H1 (cell line): Measurements from ENCODE around the gene VPS18.
A peak's percentile ranks its signal among the peaks of the same experiment; 100 is the strongest.

Source experiments
- BRCA1 ChIP-seq: IDR thresholded peaks from 2 replicates; pipeline ENCODE4 v1.6.1; 2012; ENCODE audit warnings: low read depth, low read length, improper control_type of control experiment
- CTCF ChIP-seq, 3 experiments: IDR thresholded peaks; 1 replicate in 2 of 3; 2 replicates in 1 of 3; pipeline versions ENCODE4 v1.5.1 to v1.6.1; 2011; ENCODE audit warnings: low read length in 3 of 3, mild to moderate bottlenecking in 3 of 3, inconsistent platforms in 2 of 3, low read depth in 1 of 3, moderate library complexity in 1 of 3; ENCODE audit not compliant: insufficient read depth in 1 of 3; ENCODE audit errors: control extremely low read depth in 1 of 3
- EP300 ChIP-seq, 2 experiments: IDR thresholded peaks; 1 replicate in 1 of 2; 2 replicates in 1 of 2; pipeline ENCODE4 v1.6.1; 2011 to 2012; ENCODE audit warnings: low read depth in 2 of 2, low read length in 2 of 2, mild to moderate bottlenecking in 2 of 2, borderline replicate concordance in 1 of 2, inconsistent platforms in 1 of 2, moderate library complexity in 1 of 2
- EZH2 ChIP-seq: fragments of 200-600 bp; sonication (generic); IDR thresholded peaks from 2 replicates; pipeline ENCODE4 v1.7.1; 2012; ENCODE audit warnings: low read depth, mild to moderate bottlenecking, moderate library complexity, low read length, inconsistent platforms; ENCODE audit not compliant: severe bottlenecking
- FOSL1 ChIP-seq: IDR thresholded peaks from 2 replicates; pipeline ENCODE4 v1.6.1; 2011; ENCODE audit warnings: mild to moderate bottlenecking, low read depth, low read length, moderate library complexity; ENCODE audit not compliant: insufficient read depth
- JUND ChIP-seq: IDR thresholded peaks from 2 replicates; pipeline ENCODE4 v1.6.1; 2011; ENCODE audit warnings: mild to moderate bottlenecking, improper control_type of control experiment, low read length
- KDM1A ChIP-seq: fragments of 200-600, 300-600 bp; sonication (generic); IDR thresholded peaks from 2 replicates; pipeline ENCODE4 v1.7.1; 2016; ENCODE audit warnings: mild to moderate bottlenecking, low read length, borderline replicate concordance
- POLR2AphosphoS5 ChIP-seq: IDR thresholded peaks from 2 replicates; pipeline ENCODE4 v1.6.1; 2011; ENCODE audit warnings: low read depth, low read length
- RNF2 ChIP-seq: fragments of 200-900, 300-1000 bp; sonication (generic); IDR thresholded peaks from 2 replicates; pipeline ENCODE4 v1.7.1; 2016; ENCODE audit warnings: borderline replicate concordance, low read depth, mild to moderate bottlenecking, antibody characterized with exemption, low read length; ENCODE audit not compliant: poor library complexity, severe bottlenecking; ENCODE audit errors: missing control alignments
- SIRT6 ChIP-seq: IDR thresholded peaks from one replicate; pipeline ENCODE4 v1.7.1; 2012; ENCODE audit warnings: low read length, inconsistent platforms
- ZNF274 ChIP-seq: IDR thresholded peaks from 2 replicates; pipeline ENCODE4 v1.7.0; 2012; ENCODE audit warnings: low read length, borderline replicate concordance; ENCODE audit errors: extremely low read depth

DNA sequence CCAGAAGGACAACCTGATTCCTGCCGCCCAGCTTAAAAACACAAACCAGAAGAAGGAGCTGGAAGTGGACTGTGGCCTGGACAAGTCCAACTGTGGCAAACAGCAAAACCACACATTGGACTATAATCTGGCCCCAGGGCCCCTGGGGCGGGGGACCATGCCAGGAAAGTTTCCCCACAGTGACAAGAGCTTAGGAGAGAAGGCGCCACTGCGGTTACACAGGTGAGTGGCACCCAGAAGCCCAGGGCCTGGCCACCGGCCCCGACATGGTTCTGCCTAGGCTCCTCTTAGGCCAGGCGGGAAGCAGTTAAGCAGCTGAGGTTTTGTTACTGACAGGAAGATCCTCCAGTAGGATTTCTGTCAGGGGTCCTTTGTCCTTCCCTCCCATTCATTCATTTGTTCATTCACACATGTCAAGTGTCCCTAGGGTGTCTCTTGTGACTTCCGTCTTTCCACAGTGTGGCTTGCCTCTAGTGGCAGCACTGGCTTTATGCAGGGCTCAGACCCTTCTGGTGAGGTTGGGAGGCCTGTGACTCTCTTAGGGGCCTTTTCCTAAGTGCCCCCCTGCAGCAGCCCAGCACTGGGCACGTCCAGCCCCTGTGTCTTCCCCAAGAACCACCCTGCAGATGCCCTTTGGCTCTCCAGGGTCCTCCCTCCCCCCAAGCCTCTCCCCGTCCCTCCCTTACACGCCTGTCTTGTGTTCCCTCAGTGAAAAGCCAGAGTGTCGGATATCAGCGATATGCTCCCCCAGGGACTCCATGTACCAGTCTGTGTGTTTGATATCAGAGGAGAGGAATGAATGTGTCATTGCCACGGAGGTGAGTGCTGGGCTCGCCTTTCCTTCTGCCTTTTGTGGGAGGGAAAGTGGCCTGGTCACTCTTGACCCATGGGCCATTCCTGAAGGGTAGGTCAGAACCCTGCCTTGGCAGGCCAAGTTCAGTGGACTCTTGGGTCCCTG is 42.7 kb downstream of the VPS18 start:
- TF ChIP-seq FOSL1 (no peak), ZNF274 (no peak), BRCA1 (no peak), KDM1A (no peak), RNF2 (no peak), EP300 (IDR thresholded peaks at IDR 0.05; ENCODE audit: borderline replicate concordance in 1 of 2, low read depth in 2 of 2, low read length in 2 of 2) (no peak), SIRT6 (no peak), CTCF (IDR thresholded peaks at IDR 0.05; ENCODE audit: control extremely low read depth in 1 of 3, insufficient read depth in 1 of 3, low read depth in 1 of 3, low read length in 3 of 3) (peak in 1 of 3 experiments; percentile 2; a peak in 1 of 4 replicates), JUND (no peak), EZH2 (no peak), POLR2AphosphoS5 (no peak)
